Effector memory CD8-positive, alpha-beta T cell (primary cell): ENCODE data around the gene DNAJC4.

ENCODE experiments used
- ATAC-seq: fragments of 150-1000 bp; cut with Tn5 transposase; replicated peaks from 2 replicates; pipeline ENCODE4 v1.10.0; 2021; ENCODE audit warnings: mild to moderate bottlenecking, moderate library complexity
- DNase-seq, 3 experiments: peaks; one replicate each; pipeline ENCODE4 v3.0.0; 2021
- H3K27ac Mint-ChIP-seq, 2 donors: one replicate each; pipeline ENCODE4 v1.8.0; 2022; ENCODE audit warnings: mild to moderate bottlenecking in 2 of 2, mixed read lengths in 2 of 2, moderate library complexity in 2 of 2
- H3K27me3 Mint-ChIP-seq, 2 donors: one replicate each; pipeline ENCODE4 v1.8.0; 2022; ENCODE audit warnings: mixed read lengths in 2 of 2
- H3K36me3 Mint-ChIP-seq: one replicate; pipeline ENCODE4 v1.8.0; 2022; ENCODE audit warnings: mild to moderate bottlenecking, moderate library complexity, mixed read lengths; ENCODE audit not compliant: insufficient read depth
- H3K4me1 Mint-ChIP-seq, 2 donors: one replicate each; pipeline ENCODE4 v1.8.0; 2022; ENCODE audit warnings: low read depth in 2 of 2, mixed read lengths in 2 of 2
- H3K4me3 Mint-ChIP-seq, 2 donors: one replicate each; pipeline ENCODE4 v1.8.0; 2022; ENCODE audit warnings: mild to moderate bottlenecking in 2 of 2, mixed read lengths in 2 of 2, moderate library complexity in 2 of 2
- H3K9me3 Mint-ChIP-seq, 2 donors: one replicate each; pipeline ENCODE4 v1.8.0; 2022; ENCODE audit warnings: mixed read lengths in 2 of 2

DNAJC4 gene

DNA sequence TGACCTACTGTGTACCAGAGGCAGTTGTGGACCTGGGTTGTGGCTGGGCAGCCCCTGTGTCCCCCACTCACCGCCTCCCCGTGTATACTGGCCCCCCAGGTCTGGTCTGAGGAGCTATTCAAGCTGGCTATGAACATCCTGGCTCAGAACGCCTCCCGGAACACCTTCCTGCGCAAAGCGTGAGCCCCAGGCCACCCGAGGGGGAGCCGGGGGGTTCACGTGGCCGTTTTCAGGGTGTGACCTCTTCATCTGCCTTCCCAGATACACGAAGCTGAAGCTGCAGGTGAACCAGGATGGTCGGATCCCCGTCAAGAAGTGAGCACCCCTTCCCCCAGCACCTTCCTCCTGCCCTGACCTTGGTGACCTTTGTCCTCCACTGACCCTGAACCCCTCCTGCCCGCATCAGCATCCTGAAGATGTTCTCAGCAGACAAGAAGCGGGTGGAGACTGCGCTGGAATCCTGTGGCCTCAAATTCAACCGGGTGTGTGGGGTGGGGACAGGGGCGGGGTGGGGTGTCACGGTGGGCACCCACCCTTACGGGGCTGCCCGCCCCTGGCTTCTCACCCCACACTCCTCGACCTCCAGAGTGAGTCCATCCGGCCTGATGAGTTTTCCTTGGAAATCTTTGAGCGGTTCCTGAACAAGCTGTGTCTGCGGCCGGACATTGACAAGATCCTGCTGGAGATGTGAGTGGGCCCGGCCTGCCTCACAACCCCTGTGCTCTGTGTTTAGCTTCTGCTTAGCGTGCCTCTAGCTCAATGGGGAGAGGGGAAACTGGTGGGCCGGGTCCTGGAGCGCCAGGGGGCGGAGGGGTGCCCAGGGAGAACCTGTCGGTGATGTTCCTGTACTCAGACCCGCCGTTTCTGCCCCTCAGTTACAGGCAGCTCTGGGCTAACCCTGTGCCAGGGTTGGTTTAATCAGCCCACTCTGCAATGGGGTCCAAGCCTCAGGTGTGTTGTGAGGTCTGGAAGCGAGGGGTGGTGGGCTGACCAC, 25.1 kb downstream of the DNAJC4 start:
- ATAC-seq (no peak), DNase-seq (no peak)
- H3K9me3 Mint-ChIP-seq: no peaks in the 10 kb centered on the region
- no peak overlapping the region for H3K27ac Mint-ChIP-seq
- H3K4me3 Mint-ChIP-seq: no peak overlapping the region
- H3K27me3 Mint-ChIP-seq: no peaks in the 10 kb centered on the region
- peaks cover 19 to 28% of the 10 kb centered on the region in 2 donors for H3K4me1 Mint-ChIP-seq
- H3K36me3 Mint-ChIP-seq: peaks cover 20% of the 10 kb centered on the region

DNA sequence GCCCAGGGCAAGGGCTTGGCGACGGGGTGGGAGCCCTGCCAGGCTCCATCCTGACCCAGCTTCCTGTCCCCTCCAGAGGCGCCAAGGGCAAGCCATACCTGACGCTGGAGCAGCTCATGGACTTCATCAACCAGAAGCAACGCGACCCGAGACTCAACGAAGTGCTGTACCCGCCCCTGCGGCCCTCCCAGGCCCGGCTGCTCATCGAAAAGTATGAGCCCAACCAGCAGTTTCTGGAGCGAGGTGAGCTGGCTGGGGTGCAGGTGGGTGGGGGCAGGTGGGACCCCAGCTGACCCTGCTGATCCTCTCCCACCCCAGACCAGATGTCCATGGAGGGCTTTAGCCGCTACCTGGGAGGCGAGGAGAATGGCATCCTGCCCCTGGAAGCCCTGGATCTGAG, 26.0 kb downstream of the DNAJC4 start:
- H3K36me3 Mint-ChIP-seq: peaks cover 22% of the 10 kb centered on the region
- no peaks in the 10 kb centered on the region for H3K9me3 Mint-ChIP-seq
- peaks cover 19 to 24% of the 10 kb centered on the region in 2 donors for H3K4me1 Mint-ChIP-seq
- H3K27me3 Mint-ChIP-seq: no peaks in the 10 kb centered on the region
- DNase-seq: no peak
- ATAC-seq: no peak
- no peak overlapping the region for H3K4me3 Mint-ChIP-seq
- no peak overlapping the region for H3K27ac Mint-ChIP-seq

DNA sequence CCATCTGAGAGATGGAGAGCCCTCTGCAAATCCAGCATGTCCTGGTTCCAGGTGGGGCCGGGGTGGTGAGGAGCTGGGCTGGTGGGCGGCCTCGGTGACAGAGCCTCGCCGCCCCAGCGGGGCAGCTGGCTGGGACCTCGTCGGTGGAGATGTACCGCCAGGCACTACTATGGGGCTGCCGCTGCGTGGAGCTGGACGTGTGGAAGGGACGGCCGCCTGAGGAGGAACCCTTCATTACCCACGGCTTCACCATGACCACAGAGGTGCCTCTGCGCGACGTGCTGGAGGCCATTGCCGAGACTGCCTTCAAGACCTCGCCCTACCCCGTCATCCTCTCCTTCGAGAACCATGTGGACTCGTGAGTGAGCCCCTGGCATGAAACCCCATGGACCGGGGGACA, 28.0 kb downstream of the DNAJC4 start:
- peaks cover 11 to 17% of the 10 kb centered on the region in 2 donors for H3K4me1 Mint-ChIP-seq
- H3K9me3 Mint-ChIP-seq: no peaks in the 10 kb centered on the region
- ATAC-seq (no peak), DNase-seq (no peak)
- H3K27ac Mint-ChIP-seq: no peak overlapping the region
- no peak overlapping the region for H3K4me3 Mint-ChIP-seq
- H3K36me3 Mint-ChIP-seq: peaks cover 20% of the 10 kb centered on the region
- no peaks in the 10 kb centered on the region for H3K27me3 Mint-ChIP-seq

GRCh38 chr11:64258946-64259532, 28.7 kb downstream of the DNAJC4 start:
- no peaks in the 10 kb centered on the region for H3K9me3 Mint-ChIP-seq
- peak overlapping the region in 1 of 2 donors; percentile 59 for H3K27ac Mint-ChIP-seq
- peaks cover 11 to 13% of the 10 kb centered on the region in 2 donors for H3K4me1 Mint-ChIP-seq
- ATAC-seq: peak; percentile 10
- H3K27me3 Mint-ChIP-seq: no peaks in the 10 kb centered on the region
- H3K36me3 Mint-ChIP-seq: peaks cover 22% of the 10 kb centered on the region
- no peak overlapping the region for H3K4me3 Mint-ChIP-seq
- DNase-seq: no peak

DNA sequence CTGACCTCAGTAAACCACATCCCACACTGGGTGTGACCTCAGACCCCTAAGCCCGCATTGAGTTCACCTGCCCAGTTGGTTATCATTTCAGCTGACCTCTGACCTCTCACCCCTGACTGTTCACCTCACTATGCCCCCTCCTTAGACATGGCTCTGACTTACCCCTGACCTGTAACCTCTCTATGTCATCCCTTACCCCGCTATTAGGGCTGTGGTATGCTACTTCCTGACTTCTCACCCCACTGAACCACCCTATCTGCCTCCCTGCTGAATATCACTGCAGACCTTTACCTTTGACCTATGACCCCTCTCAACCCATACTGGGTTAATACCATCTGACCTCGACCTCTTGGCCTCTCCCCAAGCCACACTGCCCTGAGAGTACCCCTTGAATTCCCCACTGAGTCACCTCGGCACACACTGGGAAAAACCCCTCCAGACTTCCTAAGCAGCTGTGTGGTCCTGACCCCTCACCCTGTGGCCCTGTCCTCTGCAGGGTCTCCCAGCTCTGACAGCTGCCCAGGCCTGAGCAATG, 29.3 kb downstream of the DNAJC4 start:
- DNase-seq (no peak), ATAC-seq (peak; percentile 27)
- Mint-ChIP-seq H3K9me3 (no peaks in the 10 kb centered on the region), H3K36me3 (peaks cover 21% of the 10 kb centered on the region), H3K27ac (peak overlapping the region in 1 of 2 donors; percentile 59), H3K4me3 (no peak overlapping the region), H3K4me1 (peaks cover 11 to 12% of the 10 kb centered on the region in 2 donors), H3K27me3 (no peaks in the 10 kb centered on the region)

GRCh38 chr11:64260147-64260708, 29.9 kb downstream of the DNAJC4 start:
- Mint-ChIP-seq H3K36me3 (peaks cover 17% of the 10 kb centered on the region), H3K27me3 (no peaks in the 10 kb centered on the region), H3K9me3 (no peaks in the 10 kb centered on the region), H3K4me3 (no peak overlapping the region), H3K4me1 (peaks cover 11 to 12% of the 10 kb centered on the region in 2 donors), H3K27ac (peak overlapping the region in 1 of 2 donors; percentile 59)
- ATAC-seq (no peak), DNase-seq (no peak)

DNA sequence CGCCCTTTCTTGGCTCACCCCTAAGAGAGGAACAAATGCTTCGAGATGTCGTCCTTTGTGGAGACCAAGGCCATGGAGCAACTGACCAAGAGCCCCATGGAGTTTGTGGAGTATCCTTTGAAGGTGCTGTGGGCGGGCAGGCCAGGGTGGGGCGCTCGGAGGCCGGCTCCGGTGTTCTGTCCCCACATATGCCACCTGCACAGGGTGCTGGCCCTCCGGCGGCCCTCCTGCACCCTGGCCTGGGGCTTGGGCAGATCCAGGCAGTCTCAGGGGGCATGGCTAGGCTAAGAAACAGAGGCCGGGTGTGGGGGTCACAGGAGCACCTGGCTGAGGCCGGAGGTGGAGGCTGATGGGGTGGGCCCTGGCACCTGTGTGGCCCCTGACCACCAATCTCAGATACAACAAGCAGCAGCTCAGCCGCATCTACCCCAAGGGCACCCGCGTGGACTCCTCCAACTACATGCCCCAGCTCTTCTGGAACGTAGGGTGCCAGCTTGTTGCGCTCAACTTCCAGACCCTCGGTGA, 31.3 kb downstream of the DNAJC4 start:
- DNase-seq (no peak), ATAC-seq (no peak)
- Mint-ChIP-seq H3K36me3 (peaks cover 17% of the 10 kb centered on the region), H3K27ac (no peak overlapping the region), H3K27me3 (no peaks in the 10 kb centered on the region), H3K9me3 (no peaks in the 10 kb centered on the region), H3K4me3 (no peak overlapping the region), H3K4me1 (peaks cover 11 to 12% of the 10 kb centered on the region in 2 donors)

GRCh38 chr11:64262271-64263002, 32.1 kb downstream of the DNAJC4 start:
- H3K9me3 Mint-ChIP-seq: no peaks in the 10 kb centered on the region
- DNase-seq: no peak
- peaks cover 16% of the 10 kb centered on the region for H3K36me3 Mint-ChIP-seq
- H3K27ac Mint-ChIP-seq: no peak overlapping the region
- H3K4me1 Mint-ChIP-seq: peaks cover 11 to 12% of the 10 kb centered on the region in 2 donors
- no peak overlapping the region for H3K4me3 Mint-ChIP-seq
- H3K27me3 Mint-ChIP-seq: no peaks in the 10 kb centered on the region
- ATAC-seq: no peak

GRCh38 chr11:64263021-64263946, 32.9 kb downstream of the DNAJC4 start:
- DNase-seq (no peak), ATAC-seq (no peak)
- no peaks in the 10 kb centered on the region for H3K9me3 Mint-ChIP-seq
- no peak overlapping the region for H3K27ac Mint-ChIP-seq
- H3K36me3 Mint-ChIP-seq: peaks cover 11% of the 10 kb centered on the region
- H3K27me3 Mint-ChIP-seq: no peaks in the 10 kb centered on the region
- H3K4me3 Mint-ChIP-seq: no peak overlapping the region
- H3K4me1 Mint-ChIP-seq: peaks cover 15 to 17% of the 10 kb centered on the region in 2 donors

DNA sequence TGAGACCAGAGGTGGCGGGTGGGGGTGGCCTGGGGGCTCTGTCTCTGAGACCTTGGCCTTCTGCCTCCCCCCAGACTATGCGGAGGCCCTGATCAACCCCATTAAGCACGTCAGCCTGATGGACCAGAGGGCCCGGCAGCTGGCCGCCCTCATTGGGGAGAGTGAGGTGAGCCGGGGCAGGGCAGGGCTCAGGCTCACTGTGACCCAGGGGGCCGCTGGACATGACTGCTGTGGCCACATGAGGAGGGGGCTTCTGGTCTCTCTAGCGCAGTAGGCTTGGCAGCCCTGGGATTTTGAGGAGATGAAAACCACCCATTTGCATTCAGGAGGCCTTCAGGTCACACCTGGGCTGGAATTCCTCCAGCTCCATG, 33.6 kb downstream of the DNAJC4 start:
- H3K27ac Mint-ChIP-seq: no peak overlapping the region
- H3K27me3 Mint-ChIP-seq: no peaks in the 10 kb centered on the region
- peaks cover 22% of the 10 kb centered on the region in 2 donors for H3K4me1 Mint-ChIP-seq
- peaks cover 11% of the 10 kb centered on the region for H3K36me3 Mint-ChIP-seq
- no peak for DNase-seq
- ATAC-seq: no peak
- no peaks in the 10 kb centered on the region for H3K9me3 Mint-ChIP-seq
- H3K4me3 Mint-ChIP-seq: no peak overlapping the region

- Mint-ChIP-seq H3K27me3 (no peaks in the 10 kb centered on the region), H3K4me3 (no peak overlapping the region), H3K4me1 (peaks cover 22 to 23% of the 10 kb centered on the region in 2 donors), H3K36me3 (peaks cover 13% of the 10 kb centered on the region), H3K9me3 (no peaks in the 10 kb centered on the region), H3K27ac (no peak overlapping the region)
- no peak for DNase-seq
- no peak for ATAC-seq
Measured at GRCh38 chr11:64264371-64264852, 34.1 kb downstream of the DNAJC4 start.
